WTC11 (cell line): ENCODE results near the gene GRAMD1C. TPM values are rescaled to one million over a fixed set of nuclear protein-coding genes. Genes with fewer than 3 reads are reported as not detected.

Experiments
- ATAC-seq: fragments of 200-7000 bp; cut with Tn5 transposase; 2 replicates; pipeline ENCODE4 v1.10.0; 2021; ENCODE audit warnings: mild to moderate bottlenecking, moderate library complexity
- CTCF ChIA-PET: fragments of 300-600 bp; sonication (Branson Sonifier 250); formaldehyde crosslinking; loops from one replicate; lab custom pipeline; 2021; ENCODE audit warnings: antibody characterized with exemption; lab: Charles Lee
- POLR2A ChIA-PET: fragments of 350-600 bp; sonication (Branson Sonifier 250); formaldehyde crosslinking; loops from one replicate; lab custom pipeline; 2021; ENCODE audit warnings: antibody characterized with exemption; lab: Charles Lee
- DNase-seq: peaks from one replicate; pipeline ENCODE4 v3.0.0; 2021; ENCODE audit warnings: low spot score
- H3K27ac Mint-ChIP-seq: 2 replicates; pipeline ENCODE4 v1.8.0; 2021; ENCODE audit warnings: mixed read lengths
- H3K27me3 Mint-ChIP-seq: 2 replicates; pipeline ENCODE4 v1.8.0; 2021; ENCODE audit warnings: low read depth, mild to moderate bottlenecking, moderate library complexity, mixed read lengths
- H3K36me3 Mint-ChIP-seq: 2 replicates; pipeline ENCODE4 v1.8.0; 2021; ENCODE audit warnings: mixed read lengths
- H3K4me1 Mint-ChIP-seq: 2 replicates; pipeline ENCODE4 v1.8.0; 2022; ENCODE audit warnings: mixed read lengths
- H3K4me3 Mint-ChIP-seq: 2 replicates; pipeline ENCODE4 v1.8.0; 2021; ENCODE audit warnings: mild to moderate bottlenecking, moderate library complexity, mixed read lengths
- H3K9me3 Mint-ChIP-seq: 2 replicates; pipeline ENCODE4 v1.8.0; 2021; ENCODE audit warnings: mixed read lengths
- E2F1 ChIP-seq: sonication (generic); formaldehyde crosslinking; IDR thresholded peaks from 2 replicates; pipeline ENCODE4 v1.8.0; 2022; ENCODE audit warnings: mild to moderate bottlenecking, missing genetic modification reagents
- EMX1 ChIP-seq: fragments of 250-450 bp; sonication (Bioruptor Pico); IDR thresholded peaks from 2 replicates; pipeline ENCODE4 v1.8.0; 2021; ENCODE audit warnings: mild to moderate bottlenecking
- HMGXB4 ChIP-seq: sonication (generic); formaldehyde crosslinking; IDR thresholded peaks from 2 replicates; pipeline ENCODE4 v1.8.1; 2023; ENCODE audit warnings: mild to moderate bottlenecking, moderate library complexity, missing genetic modification reagents
- IRF2 ChIP-seq: sonication (generic); formaldehyde crosslinking; IDR thresholded peaks from 2 replicates; pipeline ENCODE4 v1.8.0; 2022; ENCODE audit warnings: low read depth, missing genetic modification reagents, borderline replicate concordance
- NFATC4 ChIP-seq: fragments of 250-450 bp; sonication (Bioruptor Pico); IDR thresholded peaks from 2 replicates; pipeline ENCODE4 v1.9.0; 2021; ENCODE audit warnings: mild to moderate bottlenecking
- NFYB ChIP-seq: sonication (generic); formaldehyde crosslinking; conservative IDR thresholded peaks from 2 replicates; pipeline ENCODE4 v1.8.0; 2022; ENCODE audit warnings: low read depth, missing genetic modification reagents
- NR3C1 ChIP-seq: sonication (generic); formaldehyde crosslinking; conservative IDR thresholded peaks from 2 replicates; pipeline ENCODE4 v1.8.1; 2023; ENCODE audit warnings: low read depth, mild to moderate bottlenecking, missing genetic modification reagents
- PRDM15 ChIP-seq: sonication (generic); formaldehyde crosslinking; IDR thresholded peaks from 2 replicates; pipeline ENCODE4 v1.8.0; 2022; ENCODE audit warnings: missing genetic modification reagents
- SMAD3 ChIP-seq: sonication (generic); formaldehyde crosslinking; IDR thresholded peaks from 2 replicates; pipeline ENCODE4 v1.8.0; 2022; ENCODE audit warnings: missing genetic modification reagents, mild to moderate bottlenecking, borderline replicate concordance
- TP53 ChIP-seq: sonication (generic); formaldehyde crosslinking; IDR thresholded peaks from 2 replicates; pipeline ENCODE4 v1.8.1; 2023; ENCODE audit warnings: mild to moderate bottlenecking, missing genetic modification reagents
- ZNF138 ChIP-seq: sonication (generic); formaldehyde crosslinking; conservative IDR thresholded peaks from 2 replicates; pipeline ENCODE4 v1.8.1; 2022; ENCODE audit warnings: mild to moderate bottlenecking, moderate library complexity, missing genetic modification reagents
- total RNA-seq: library from RNA; stranded (reverse); gene quantifications from 3 replicates; pipeline ENCODE4 v1.2.3, GENCODE V29; 2021
- TF ChIP-seq, protein P1 (sequence below): sonication (generic); formaldehyde crosslinking; IDR thresholded peaks from 2 replicates; pipeline ENCODE4 v1.8.1; 2022; ENCODE audit warnings: mild to moderate bottlenecking, moderate library complexity, missing genetic modification reagents
- TF ChIP-seq, protein P2 (sequence below): sonication (generic); formaldehyde crosslinking; IDR thresholded peaks from 2 replicates; pipeline ENCODE4 v1.8.1; 2022; ENCODE audit warnings: low read depth, mild to moderate bottlenecking, moderate library complexity, missing genetic modification reagents, borderline replicate concordance
- TF ChIP-seq, protein P3 (sequence below): fragments of 250-450 bp; sonication (Bioruptor Pico); IDR thresholded peaks from 2 replicates; pipeline ENCODE4 v1.9.0; 2021; ENCODE audit warnings: moderate library complexity, mild to moderate bottlenecking, inconsistent platforms, borderline replicate concordance

GRAMD1C gene
- total RNA-seq, 1 experiment from 2014 or later = 2.8 TPM

- no peak for TF ChIP-seq HMGXB4 (CRISPR knock-in tag)
- TF ChIP-seq E2F1 = no peak
- no peak for TF ChIP-seq NFYB (CRISPR knock-in tag)
- TF ChIP-seq NFATC4 (CRISPR knock-in tag) = no peak
- TF ChIP-seq IRF2 = no peak
- no peak for TF ChIP-seq ZNF138 (CRISPR knock-in tag)
- no peak for TF ChIP-seq SMAD3 (CRISPR knock-in tag)
- no peak for TF ChIP-seq NR3C1 (CRISPR knock-in tag)
- TF ChIP-seq EMX1 = no peak
- no peak for TF ChIP-seq TP53 (CRISPR knock-in tag)
- TF ChIP-seq, protein P1, sequence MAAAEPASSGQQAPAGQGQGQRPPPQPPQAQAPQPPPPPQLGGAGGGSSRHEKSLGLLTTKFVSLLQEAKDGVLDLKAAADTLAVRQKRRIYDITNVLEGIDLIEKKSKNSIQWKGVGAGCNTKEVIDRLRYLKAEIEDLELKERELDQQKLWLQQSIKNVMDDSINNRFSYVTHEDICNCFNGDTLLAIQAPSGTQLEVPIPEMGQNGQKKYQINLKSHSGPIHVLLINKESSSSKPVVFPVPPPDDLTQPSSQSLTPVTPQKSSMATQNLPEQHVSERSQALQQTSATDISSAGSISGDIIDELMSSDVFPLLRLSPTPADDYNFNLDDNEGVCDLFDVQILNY (CRISPR knock-in tag) = no peak
- TF ChIP-seq, all 79 proteins: peak for 0
These were observed 89.0 kb downstream of the GRAMD1C start (continued) for GRCh38 chr3:113927556-113927955.

GRCh38 chr3:113946831-113947230 lies 108.2 kb downstream of the GRAMD1C start:
- ChIA-PET POLR2A (no interaction called here), CTCF (no interaction called here)
- H3K27ac Mint-ChIP-seq = peak overlapping the region; percentile 26; the same call in 1 of the 2 replicates
- no peak for DNase-seq
- H3K4me3 Mint-ChIP-seq = peak overlapping the region; percentile 77
- no peak for TF ChIP-seq PRDM15 (CRISPR knock-in tag)
- TF ChIP-seq, protein P2, sequence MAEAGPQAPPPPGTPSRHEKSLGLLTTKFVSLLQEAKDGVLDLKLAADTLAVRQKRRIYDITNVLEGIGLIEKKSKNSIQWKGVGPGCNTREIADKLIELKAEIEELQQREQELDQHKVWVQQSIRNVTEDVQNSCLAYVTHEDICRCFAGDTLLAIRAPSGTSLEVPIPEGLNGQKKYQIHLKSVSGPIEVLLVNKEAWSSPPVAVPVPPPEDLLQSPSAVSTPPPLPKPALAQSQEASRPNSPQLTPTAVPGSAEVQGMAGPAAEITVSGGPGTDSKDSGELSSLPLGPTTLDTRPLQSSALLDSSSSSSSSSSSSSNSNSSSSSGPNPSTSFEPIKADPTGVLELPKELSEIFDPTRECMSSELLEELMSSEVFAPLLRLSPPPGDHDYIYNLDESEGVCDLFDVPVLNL = no peak
- TF ChIP-seq, protein P3, sequence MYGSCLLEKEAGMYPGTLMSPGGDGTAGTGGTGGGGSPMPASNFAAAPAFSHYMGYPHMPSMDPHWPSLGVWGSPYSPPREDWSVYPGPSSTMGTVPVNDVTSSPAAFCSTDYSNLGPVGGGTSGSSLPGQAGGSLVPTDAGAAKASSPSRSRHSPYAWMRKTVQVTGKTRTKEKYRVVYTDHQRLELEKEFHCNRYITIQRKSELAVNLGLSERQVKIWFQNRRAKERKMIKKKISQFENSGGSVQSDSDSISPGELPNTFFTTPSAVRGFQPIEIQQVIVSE (CRISPR knock-in tag) = no peak
- peaks cover 21% of the 10 kb centered on the region for H3K4me1 Mint-ChIP-seq
- H3K36me3 Mint-ChIP-seq = 0 out of 2 replicates have a peak, but pooled peaks cover 3% of the 10 kb centered on the region
- H3K27me3 Mint-ChIP-seq = peaks cover 7% of the 10 kb centered on the region
- no peak for ATAC-seq
- H3K9me3 Mint-ChIP-seq = no peaks in the 10 kb centered on the region
